Measurements from ENCODE around the gene CTTNBP2NL.

The CTTNBP2NL gene

GRCh38 chr1:112506306-112506705 lies 110.3 kb downstream of the CTTNBP2NL start:
- Histone ChIP-seq H3K27me3 (ENCODE audit: insufficient read depth, low read depth, severe bottlenecking) (no peaks in the 10 kb centered on the region), H3K4me3 (ENCODE audit: low read depth, low read length) (no peak overlapping the region), H3K27ac (no peak overlapping the region)

GRCh38 chr1:112506731-112507130 lies 110.7 kb downstream of the CTTNBP2NL start:
- no peaks in the 10 kb centered on the region for H3K36me3 ChIP-seq
- no peak overlapping the region for H3K27ac ChIP-seq
- no peaks in the 10 kb centered on the region for H3K27me3 ChIP-seq (ENCODE audit: insufficient read depth, low read depth, severe bottlenecking)
- H3K4me3 ChIP-seq (ENCODE audit: low read depth, low read length): no peak overlapping the region
- H3K9me3 ChIP-seq (ENCODE audit: severe bottlenecking): no peaks in the 10 kb centered on the region
- TF ChIP-seq, protein P1, sequence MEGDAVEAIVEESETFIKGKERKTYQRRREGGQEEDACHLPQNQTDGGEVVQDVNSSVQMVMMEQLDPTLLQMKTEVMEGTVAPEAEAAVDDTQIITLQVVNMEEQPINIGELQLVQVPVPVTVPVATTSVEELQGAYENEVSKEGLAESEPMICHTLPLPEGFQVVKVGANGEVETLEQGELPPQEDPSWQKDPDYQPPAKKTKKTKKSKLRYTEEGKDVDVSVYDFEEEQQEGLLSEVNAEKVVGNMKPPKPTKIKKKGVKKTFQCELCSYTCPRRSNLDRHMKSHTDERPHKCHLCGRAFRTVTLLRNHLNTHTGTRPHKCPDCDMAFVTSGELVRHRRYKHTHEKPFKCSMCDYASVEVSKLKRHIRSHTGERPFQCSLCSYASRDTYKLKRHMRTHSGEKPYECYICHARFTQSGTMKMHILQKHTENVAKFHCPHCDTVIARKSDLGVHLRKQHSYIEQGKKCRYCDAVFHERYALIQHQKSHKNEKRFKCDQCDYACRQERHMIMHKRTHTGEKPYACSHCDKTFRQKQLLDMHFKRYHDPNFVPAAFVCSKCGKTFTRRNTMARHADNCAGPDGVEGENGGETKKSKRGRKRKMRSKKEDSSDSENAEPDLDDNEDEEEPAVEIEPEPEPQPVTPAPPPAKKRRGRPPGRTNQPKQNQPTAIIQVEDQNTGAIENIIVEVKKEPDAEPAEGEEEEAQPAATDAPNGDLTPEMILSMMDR (IDR thresholded peaks at IDR 0.05; ENCODE audit: low read depth, low read length): no peak
- no peak for DNase-seq

More at GRCh38 chr1:112506306-112506705, 110.3 kb downstream of the CTTNBP2NL start:
- no peak for DNase-seq
- TF ChIP-seq, protein P1 (IDR thresholded peaks at IDR 0.05; ENCODE audit: low read depth, low read length): no peak
- H3K36me3 ChIP-seq: no peaks in the 10 kb centered on the region
- H3K9me3 ChIP-seq (ENCODE audit: severe bottlenecking): no peaks in the 10 kb centered on the region

- no peaks in the 10 kb centered on the region for H3K27me3 ChIP-seq (ENCODE audit: insufficient read depth, low read depth, severe bottlenecking)
- H3K36me3 ChIP-seq: no peaks in the 10 kb centered on the region
- no peaks in the 10 kb centered on the region for H3K9me3 ChIP-seq (ENCODE audit: severe bottlenecking)
- DNase-seq: no peak
- H3K4me3 ChIP-seq (ENCODE audit: low read depth, low read length): peak overlapping the region; percentile 60
- TF ChIP-seq, protein P1 (IDR thresholded peaks at IDR 0.05; ENCODE audit: low read depth, low read length): no peak
- H3K27ac ChIP-seq: no peak overlapping the region
Observed at GRCh38 chr1:112507336-112507735, 111.3 kb downstream of the CTTNBP2NL start.

DNA sequence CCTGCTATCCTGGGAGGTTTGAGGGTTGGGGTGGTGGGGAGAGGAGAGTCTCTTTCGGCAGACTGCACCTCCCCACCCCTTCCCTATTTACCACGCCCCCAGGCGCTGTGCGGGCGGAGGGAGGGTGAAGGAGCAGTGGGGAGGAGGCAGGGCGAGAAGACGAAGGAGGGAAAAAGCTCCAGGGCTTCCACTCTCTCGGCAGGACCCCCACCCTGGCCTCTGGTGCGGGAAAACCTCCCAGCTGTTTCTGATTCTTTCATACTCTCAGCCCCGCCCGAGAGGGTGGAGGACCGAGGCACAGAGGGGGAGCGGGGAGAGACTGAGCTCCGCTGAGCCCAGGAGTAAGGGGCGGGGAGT lies 111.9 kb downstream of the CTTNBP2NL start:
- no peak overlapping the region for H3K27ac ChIP-seq
- no peaks in the 10 kb centered on the region for H3K27me3 ChIP-seq (ENCODE audit: insufficient read depth, low read depth, severe bottlenecking)

DNA sequence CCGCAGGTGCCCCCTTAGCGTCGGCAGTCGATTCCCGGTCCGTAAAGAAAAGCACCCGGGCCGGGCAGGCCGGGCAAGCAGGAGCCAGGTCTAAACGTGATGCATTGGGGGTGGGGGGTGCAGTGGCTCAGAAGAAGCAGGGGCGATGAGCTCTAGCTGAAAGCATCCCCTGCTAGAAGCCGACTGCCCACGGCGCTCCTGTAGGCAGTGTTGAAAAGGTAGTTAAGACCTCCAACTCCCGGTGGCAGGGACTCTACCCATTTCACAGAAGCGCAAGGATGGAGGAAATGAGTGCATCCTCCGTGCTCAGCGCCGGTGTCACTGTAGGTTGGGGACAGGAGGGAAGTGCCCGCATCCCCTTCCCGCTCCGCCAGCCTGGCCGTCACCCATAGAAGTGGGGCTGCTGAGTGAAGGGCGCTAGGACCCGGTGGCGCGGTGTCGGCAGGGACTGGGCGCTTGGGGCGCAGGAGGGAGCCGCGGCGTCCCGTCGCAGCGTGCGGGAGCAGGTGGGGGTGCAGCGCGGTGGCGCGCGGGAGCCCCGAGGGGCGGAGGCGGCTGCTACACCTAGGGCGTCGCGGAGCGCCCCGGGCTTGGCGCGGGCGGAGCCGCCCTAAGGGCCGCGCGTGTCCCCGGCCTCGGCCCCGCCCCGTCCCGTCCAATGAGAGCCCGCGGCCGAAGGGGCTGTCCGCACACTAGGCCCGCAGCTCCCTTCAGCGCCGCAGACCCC lies 112.4 kb downstream of the CTTNBP2NL start, which contains the start of gene WNT2B:
TSS of gene WNT2B (plus strand) at position 688 of the 727 bp plus-strand sequence. CDS start 298 bp downstream, outside the sequence.
- H3K27me3 ChIP-seq (ENCODE audit: insufficient read depth, low read depth, severe bottlenecking): no peaks in the 10 kb centered on the region

More for the DNA sequence above, 111.9 kb downstream of the CTTNBP2NL start:
- TF ChIP-seq, protein P1 (IDR thresholded peaks at IDR 0.05; ENCODE audit: low read depth, low read length): no peak
- peak; percentile 59 for DNase-seq
- H3K4me3 ChIP-seq (ENCODE audit: low read depth, low read length): peak overlapping the region; percentile 60
- H3K36me3 ChIP-seq: no peaks in the 10 kb centered on the region
- H3K9me3 ChIP-seq (ENCODE audit: severe bottlenecking): no peaks in the 10 kb centered on the region

More for the DNA sequence above, 112.4 kb downstream of the CTTNBP2NL start, which contains the start of gene WNT2B:
- H3K36me3 ChIP-seq: no peaks in the 10 kb centered on the region
- H3K4me3 ChIP-seq (ENCODE audit: low read depth, low read length): peak within 1 kb of the TSS; percentile 60
- H3K27ac ChIP-seq: no peak within 1 kb of the TSS
- DNase-seq: peak; percentile 51
- H3K9me3 ChIP-seq (ENCODE audit: severe bottlenecking): no peaks in the 10 kb centered on the region
- TF ChIP-seq, protein P1 (IDR thresholded peaks at IDR 0.05; ENCODE audit: low read depth, low read length): 0 out of 2 replicates have a peak, but pooled peaks have one; percentile 15

All from WERI-Rb-1 (cell line).